HG03575 (cell line): ENCODE results near the gene SCAF4.
"Not testable (repeated sequence)": the region's sequence is repeated elsewhere in the genome, so short reads cannot be mapped to it uniquely, and the experiment has no call there.

Source experiments
- ATAC-seq: cut with Tn5 transposase; IDR thresholded peaks from one replicate; pipeline ENCODE4 v1.9.1; 2021; ENCODE audit not compliant: unreplicated experiment, insufficient number of reproducible peaks, low FRiP score; ENCODE audit errors: extremely low read depth

The SCAF4 gene

GRCh38 chr21:31684918-31685317 is 47.0 kb downstream of the SCAF4 start:
- no peak for ATAC-seq

GRCh38 chr21:31683029-31683428 is 48.9 kb downstream of the SCAF4 start:
- ATAC-seq, result no peak

DNA sequence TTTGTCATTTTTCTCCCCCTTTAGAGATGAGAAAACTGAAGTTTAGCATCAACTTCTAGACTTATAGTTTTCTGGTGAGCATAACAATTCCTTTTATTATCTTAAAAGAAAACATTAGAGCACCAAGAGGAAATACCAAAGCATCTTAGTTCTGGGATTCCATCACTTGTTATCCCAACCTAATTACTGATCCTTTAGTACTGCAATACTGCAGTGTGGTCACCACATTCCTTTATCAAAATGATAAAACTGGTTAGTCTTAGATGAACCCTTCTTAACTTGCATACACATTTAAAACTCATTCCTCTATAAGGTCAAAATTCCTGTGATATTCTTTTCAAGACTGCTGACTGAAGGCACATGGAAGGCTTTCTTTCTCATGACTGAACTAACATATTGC is 49.3 kb downstream of the SCAF4 start:
- no peak for ATAC-seq

DNA sequence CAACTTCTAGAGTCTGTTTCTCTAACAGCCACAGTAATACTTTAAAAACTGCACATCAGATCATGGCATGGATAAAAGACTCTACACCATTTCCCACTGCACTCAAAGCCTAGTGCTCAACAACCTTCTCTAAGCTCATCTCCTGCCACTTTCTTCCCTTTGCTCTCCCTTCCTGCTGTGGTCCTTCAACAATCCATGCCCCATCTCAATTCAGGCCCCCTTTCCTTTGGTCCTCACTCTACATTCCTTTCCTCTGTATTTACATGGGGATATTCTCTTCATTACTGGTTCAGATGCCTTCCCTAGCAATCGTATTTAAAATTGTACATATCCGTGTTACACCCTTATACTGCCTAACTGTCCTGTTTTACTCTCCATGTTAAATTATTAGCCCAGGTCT is 53.4 kb downstream of the SCAF4 start:
- ATAC-seq, result no peak

GRCh38 chr21:31677047-31677446 is 54.9 kb downstream of the SCAF4 start:
- ATAC-seq, result no peak

GRCh38 chr21:31675960-31676359 is 56.0 kb downstream of the SCAF4 start:
- no peak for ATAC-seq

DNA sequence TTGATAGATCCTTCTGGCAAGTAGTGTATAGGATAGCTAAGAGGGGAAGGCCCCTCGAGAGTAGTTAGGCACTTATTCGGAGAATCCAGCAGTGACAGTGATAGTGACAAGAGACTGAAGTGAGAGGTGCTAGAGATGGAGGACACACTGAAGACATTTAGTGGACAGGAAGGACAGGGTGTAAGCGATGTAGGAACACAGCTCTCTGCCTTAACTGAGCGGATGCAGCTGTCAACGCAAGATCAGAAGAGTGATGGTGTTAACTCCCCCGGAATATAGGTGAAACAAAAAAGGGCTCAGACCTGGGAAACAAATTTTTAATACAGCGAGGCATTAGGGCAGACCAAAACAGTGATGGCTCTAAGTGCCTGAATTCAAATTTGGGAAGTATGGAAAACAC is 56.6 kb downstream of the SCAF4 start:
- ATAC-seq, result no peak

GRCh38 chr21:31673321-31673912 is 58.5 kb downstream of the SCAF4 start:
- no peak for ATAC-seq

DNA sequence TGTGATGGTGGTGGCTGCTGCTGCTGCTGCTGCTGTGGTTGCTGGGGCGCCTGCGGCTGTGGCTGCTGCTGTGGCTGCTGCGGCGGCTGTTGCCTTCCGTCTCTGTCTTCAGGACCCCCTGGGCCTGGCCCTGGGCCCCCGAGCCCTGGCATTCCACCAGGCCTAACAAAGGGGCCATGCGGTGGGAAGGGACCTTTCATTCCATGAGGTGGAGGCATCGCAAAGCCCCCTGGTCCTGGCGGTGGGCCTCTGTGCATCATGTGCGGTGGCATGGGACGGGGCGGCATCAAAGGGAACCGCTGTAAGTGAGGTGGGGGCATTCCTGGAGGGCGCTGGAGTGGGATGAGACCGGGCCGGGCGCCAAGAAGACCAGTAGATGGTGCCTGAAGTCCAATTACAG is 60.0 kb downstream of the SCAF4 start:
- no peak for ATAC-seq

DNA sequence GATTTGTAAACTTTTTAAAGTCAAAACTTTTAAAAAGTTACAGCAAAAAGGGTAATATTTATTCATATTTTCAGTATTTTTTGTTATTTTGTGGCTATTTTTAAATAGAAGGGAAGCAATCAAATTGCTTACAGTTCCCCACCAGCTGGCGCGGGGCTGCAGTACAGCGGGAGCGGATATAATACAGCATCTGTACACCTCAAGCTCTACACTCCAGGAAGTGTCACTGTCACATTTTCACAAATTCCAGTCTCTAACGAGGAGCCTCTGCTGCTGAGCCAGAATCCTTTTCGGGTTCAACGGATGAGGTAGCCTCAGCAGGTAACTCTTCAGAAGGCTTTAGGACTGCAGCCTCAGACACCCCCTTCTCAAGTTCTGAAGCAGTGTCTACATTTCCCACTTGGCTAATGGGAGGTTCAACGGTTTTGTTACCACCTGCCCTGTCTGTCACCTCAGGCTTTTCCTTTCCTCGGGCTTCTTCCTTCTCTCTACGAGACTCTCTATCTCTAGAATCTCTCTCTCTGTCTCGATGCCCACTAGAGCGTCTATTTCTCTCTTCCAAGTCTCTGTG is 60.7 kb downstream of the SCAF4 start:
- ATAC-seq, result no peak

GRCh38 chr21:31670070-31670469 is 61.8 kb downstream of the SCAF4 start:
- no peak for ATAC-seq

- ATAC-seq, result no peak
These were observed 63.0 kb downstream of the SCAF4 start for GRCh38 chr21:31668651-31669491.

- ATAC-seq, result no peak
These were observed 64.3 kb downstream of the SCAF4 start for GRCh38 chr21:31667639-31668038.

DNA sequence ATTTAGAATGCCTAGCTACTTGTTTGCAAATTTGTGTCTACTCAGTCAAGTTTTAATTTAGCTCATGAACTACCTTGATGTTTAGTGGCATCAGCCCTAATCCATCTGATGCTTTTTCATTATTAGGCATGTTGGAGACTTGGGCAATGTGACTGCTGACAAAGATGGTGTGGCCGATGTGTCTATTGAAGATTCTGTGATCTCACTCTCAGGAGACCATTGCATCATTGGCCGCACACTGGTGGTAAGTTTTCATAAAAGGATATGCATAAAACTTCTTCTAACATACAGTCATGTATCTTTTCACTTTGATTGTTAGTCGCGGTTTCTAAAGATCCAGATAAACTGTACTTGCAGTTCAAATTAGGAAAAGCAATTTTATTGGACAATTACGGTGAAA is 64.8 kb downstream of the SCAF4 start:
- no peak for ATAC-seq

DNA sequence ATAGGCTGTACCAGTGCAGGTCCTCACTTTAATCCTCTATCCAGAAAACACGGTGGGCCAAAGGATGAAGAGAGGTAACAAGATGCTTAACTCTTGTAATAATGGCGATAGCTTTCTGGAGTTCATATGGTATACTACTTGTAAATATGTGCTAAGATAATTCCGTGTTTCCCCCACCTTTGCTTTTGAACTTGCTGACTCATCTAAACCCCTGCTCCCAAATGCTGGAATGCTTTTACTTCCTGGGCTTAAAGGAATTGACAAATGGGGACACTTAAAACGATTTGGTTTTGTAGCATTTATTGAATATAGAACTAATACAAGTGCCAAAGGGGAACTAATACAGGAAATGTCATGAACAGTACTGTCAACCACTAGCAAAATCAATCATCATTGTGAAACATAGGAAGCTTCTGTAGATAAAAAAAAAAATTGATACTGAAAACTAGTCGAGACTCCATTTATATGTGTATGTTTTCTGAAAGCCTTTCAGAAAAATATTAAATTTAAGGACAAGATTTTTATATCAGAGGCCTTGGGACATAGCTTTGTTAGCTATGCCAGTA is 65.4 kb downstream of the SCAF4 start:
- no peak for ATAC-seq

GRCh38 chr21:31665869-31666268 is 66.0 kb downstream of the SCAF4 start:
- not testable (repeated sequence) for ATAC-seq

DNA sequence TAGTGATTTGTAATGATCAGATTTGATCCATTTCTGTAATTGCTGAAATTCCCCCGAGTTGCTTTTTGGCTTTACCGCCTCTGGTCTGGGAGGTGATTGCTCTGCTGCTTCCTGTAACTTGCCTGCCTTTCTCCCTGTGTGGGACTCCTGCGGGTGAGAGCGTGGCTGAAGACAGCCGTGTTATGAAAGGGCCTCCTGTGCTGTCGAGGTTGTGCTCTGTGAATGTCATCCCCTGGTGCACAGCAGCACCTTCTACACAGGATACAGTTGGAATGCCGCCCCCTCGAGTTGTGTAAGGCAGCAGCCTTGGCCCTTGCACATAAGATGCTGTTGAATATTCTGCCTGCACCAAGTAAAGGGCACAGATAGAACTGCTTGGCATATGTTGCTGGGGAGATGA is 66.5 kb downstream of the SCAF4 start:
- ATAC-seq, result no peak

DNA sequence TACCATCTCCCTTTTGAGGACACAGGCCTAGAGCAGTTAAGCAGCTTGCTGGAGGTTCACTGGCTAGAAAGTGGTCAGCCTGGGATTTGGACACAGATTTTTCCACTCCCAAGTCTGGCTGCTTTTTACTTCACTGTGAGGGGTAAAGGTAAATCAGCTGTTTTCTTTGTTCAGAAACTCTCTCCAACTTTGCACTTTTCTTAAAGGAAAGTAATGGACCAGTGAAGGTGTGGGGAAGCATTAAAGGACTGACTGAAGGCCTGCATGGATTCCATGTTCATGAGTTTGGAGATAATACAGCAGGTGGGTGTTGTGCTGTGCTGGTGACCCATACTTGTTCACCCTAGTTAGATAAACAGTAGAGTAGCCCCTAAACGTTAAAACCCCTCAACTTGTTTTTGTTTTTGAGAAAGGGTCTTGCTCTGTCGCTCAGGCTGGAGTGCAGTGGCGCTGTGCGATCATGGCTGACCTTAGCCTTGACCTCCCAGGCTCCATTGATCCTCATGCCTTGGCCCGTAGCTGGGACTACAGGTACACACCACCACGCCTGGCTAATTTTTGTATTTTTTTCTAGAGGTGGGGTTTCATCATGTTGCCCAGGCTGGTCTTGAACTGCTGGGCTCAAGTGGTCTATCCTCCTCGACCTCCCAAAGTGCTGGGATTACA is 68.2 kb downstream of the SCAF4 start:
- ATAC-seq, result no peak

GRCh38 chr21:31660591-31660990 is 71.3 kb downstream of the SCAF4 start:
- no peak for ATAC-seq

DNA sequence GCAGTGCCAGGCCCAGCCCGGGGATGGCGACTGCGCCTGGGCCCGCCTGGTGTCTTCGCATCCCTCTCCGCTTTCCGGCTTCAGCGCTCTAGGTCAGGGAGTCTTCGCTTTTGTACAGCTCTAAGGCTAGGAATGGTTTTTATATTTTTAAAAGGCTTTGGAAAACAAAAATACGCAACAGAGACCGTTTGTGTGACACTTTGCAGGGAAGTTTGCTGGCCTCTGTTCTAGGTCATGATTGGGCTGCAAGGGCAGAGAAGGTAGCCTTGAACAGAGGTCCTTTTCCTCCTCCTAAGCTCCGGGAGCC is 71.7 kb downstream of the SCAF4 start:
- no peak for ATAC-seq
